ENCODE data around the gene CHKA.

Gene CHKA

GRCh38 chr11:68163691-68164090, 42.5 kb upstream of the CHKA start:
- no peak for DNase-seq (ENCODE audit: low spot score)
- no peak for TF ChIP-seq CTCF (IDR thresholded peaks at IDR 0.05; ENCODE audit: extremely low read depth, missing control alignments)

- DNase-seq (ENCODE audit: low spot score): no peak
- no peak for TF ChIP-seq CTCF (IDR thresholded peaks at IDR 0.05; ENCODE audit: extremely low read depth, missing control alignments)
Measured at GRCh38 chr11:68160100-68160695, 39.0 kb upstream of the CHKA start.

DNA sequence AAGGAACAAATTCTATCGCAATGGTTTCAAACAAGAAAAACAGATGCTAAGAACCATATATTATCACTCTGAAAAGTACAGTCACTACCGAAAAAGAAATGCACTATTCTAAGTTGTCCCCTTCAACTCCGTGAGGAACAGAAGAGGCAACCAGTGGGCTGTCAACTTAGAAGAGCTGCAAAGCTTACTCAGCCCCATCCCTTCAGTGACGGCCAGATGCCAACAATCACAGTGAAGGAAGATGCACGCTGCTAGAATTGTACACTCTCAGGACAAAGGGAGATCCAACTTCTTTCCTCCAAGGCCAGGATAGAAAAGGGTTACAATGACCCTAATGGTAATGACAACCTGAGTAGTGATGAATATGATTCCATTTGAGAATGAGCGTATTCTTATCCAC, 38.5 kb upstream of the CHKA start:
- no peak for TF ChIP-seq CTCF (IDR thresholded peaks at IDR 0.05; ENCODE audit: extremely low read depth, missing control alignments)
- no peak for DNase-seq (ENCODE audit: low spot score)

- no peak for DNase-seq (ENCODE audit: low spot score)
- no peak for TF ChIP-seq CTCF (IDR thresholded peaks at IDR 0.05; ENCODE audit: extremely low read depth, missing control alignments)
Measured at GRCh38 chr11:68159161-68159560, 38.0 kb upstream of the CHKA start.

DNA sequence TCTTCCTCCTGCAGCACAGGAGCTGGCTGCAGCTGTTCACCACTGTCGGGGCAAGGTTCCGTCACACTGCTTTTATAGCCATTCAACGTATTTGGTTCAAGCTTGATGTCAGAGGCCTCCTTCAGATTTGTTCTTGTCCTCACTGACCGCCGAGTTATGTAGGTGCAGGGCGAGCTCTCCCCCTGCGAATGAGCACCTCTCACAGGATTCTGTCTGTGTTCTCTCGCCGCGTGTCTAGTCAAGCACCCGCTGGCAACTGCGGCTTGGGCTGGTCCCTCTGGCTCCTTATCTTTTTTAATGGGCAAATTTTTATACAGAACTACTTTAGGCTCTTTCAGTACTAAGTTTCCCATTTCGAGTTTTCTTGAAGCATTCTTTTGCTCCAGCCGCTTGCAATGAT, 37.4 kb upstream of the CHKA start:
- no peak for DNase-seq (ENCODE audit: low spot score)
- TF ChIP-seq CTCF (IDR thresholded peaks at IDR 0.05; ENCODE audit: extremely low read depth, missing control alignments): no peak

- TF ChIP-seq CTCF (IDR thresholded peaks at IDR 0.05; ENCODE audit: extremely low read depth, missing control alignments): no peak
- no peak for DNase-seq (ENCODE audit: low spot score)
Measured at GRCh38 chr11:68153742-68154141, 32.6 kb upstream of the CHKA start.

- DNase-seq (ENCODE audit: low spot score): no peak
- no peak for TF ChIP-seq CTCF (IDR thresholded peaks at IDR 0.05; ENCODE audit: extremely low read depth, missing control alignments)
Measured at GRCh38 chr11:68150037-68150436, 28.8 kb upstream of the CHKA start.
